HepG2 (cell line): ENCODE measurements around the gene UNC13D. TPM values are rescaled to one million over a fixed set of nuclear protein-coding genes. Genes with fewer than 3 reads are reported as not detected.

Source experiments
- CCDC6 ChIP-seq: sonication (generic); formaldehyde crosslinking; IDR thresholded peaks from 2 replicates; pipeline ENCODE4 v1.8.1; 2022; ENCODE audit warnings: mild to moderate bottlenecking, missing genetic modification reagents, moderate library complexity
- FOSL2 ChIP-seq: sonication (generic); formaldehyde crosslinking; IDR thresholded peaks from 2 replicates; pipeline ENCODE4 v1.4.0; 2020; ENCODE audit warnings: missing genetic modification reagents
- HOXA7 ChIP-seq: sonication (generic); formaldehyde crosslinking; IDR thresholded peaks from 2 replicates; pipeline ENCODE4 v1.8.1; 2022; ENCODE audit warnings: mild to moderate bottlenecking, missing genetic modification reagents, moderate library complexity
- KLF11 ChIP-seq: IDR thresholded peaks from 2 replicates; pipeline ENCODE4 v1.6.1; 2016; ENCODE audit warnings: missing compliant biosample characterization
- NFE2L2 ChIP-seq: fragments of 150-350 bp; IDR thresholded peaks from 2 replicates; pipeline ENCODE4 v1.6.1; 2014; ENCODE audit warnings: low read length
- NRL ChIP-seq: sonication (generic); formaldehyde crosslinking; IDR thresholded peaks from 2 replicates; pipeline ENCODE4 v1.5.0; 2020; ENCODE audit warnings: missing genetic modification reagents, mild to moderate bottlenecking, moderate library complexity, borderline replicate concordance
- PITX1 ChIP-seq: sonication (generic); formaldehyde crosslinking; IDR thresholded peaks from 2 replicates; pipeline ENCODE4 v1.5.1; 2020; ENCODE audit warnings: mild to moderate bottlenecking, missing genetic modification reagents
- PPARG ChIP-seq: conservative IDR thresholded peaks from 2 replicates; pipeline ENCODE4 v1.6.1; 2016; ENCODE audit warnings: missing biosample characterization, missing genetic modification reagents
- REL ChIP-seq: sonication (generic); formaldehyde crosslinking; conservative IDR thresholded peaks from 2 replicates; pipeline ENCODE4 v1.8.0; 2022; ENCODE audit warnings: mild to moderate bottlenecking, missing genetic modification reagents, moderate library complexity
- SNAPC2 ChIP-seq: sonication (generic); formaldehyde crosslinking; IDR thresholded peaks from 2 replicates; pipeline ENCODE4 v1.8.1; 2022; ENCODE audit warnings: mild to moderate bottlenecking, missing genetic modification reagents
- SPEN ChIP-seq: sonication (generic); formaldehyde crosslinking; IDR thresholded peaks from 2 replicates; pipeline ENCODE4 v1.5.1; 2020; ENCODE audit warnings: low read depth, mild to moderate bottlenecking, missing genetic modification reagents
- ZBTB42 ChIP-seq: sonication (generic); formaldehyde crosslinking; IDR thresholded peaks from 2 replicates; pipeline ENCODE4 v1.5.0; 2020; ENCODE audit warnings: mild to moderate bottlenecking, missing genetic modification reagents
- ZEB1 ChIP-seq: IDR thresholded peaks from 2 replicates; pipeline ENCODE4 v1.6.1; 2012; ENCODE audit warnings: mild to moderate bottlenecking, low read depth, inconsistent platforms; ENCODE audit not compliant: insufficient replicate concordance
- ZFX ChIP-seq: sonication (generic); formaldehyde crosslinking; IDR thresholded peaks from 2 replicates; pipeline ENCODE4 v1.4.0; 2020; ENCODE audit warnings: mild to moderate bottlenecking, low read depth, missing genetic modification reagents, moderate library complexity
- ZNF143 ChIP-seq: sonication (generic); formaldehyde crosslinking; IDR thresholded peaks from 2 replicates; pipeline ENCODE4 v1.4.0; 2020; ENCODE audit warnings: missing genetic modification reagents
- ZNF296 ChIP-seq: sonication (generic); formaldehyde crosslinking; conservative IDR thresholded peaks from 2 replicates; pipeline ENCODE4 v1.5.0; 2020; ENCODE audit warnings: mild to moderate bottlenecking, missing genetic modification reagents
- ZNF337 ChIP-seq: sonication (generic); formaldehyde crosslinking; IDR thresholded peaks from 2 replicates; pipeline ENCODE4 v1.5.1; 2020; ENCODE audit warnings: missing genetic modification reagents, low read depth, mild to moderate bottlenecking, borderline replicate concordance
- ZNF563 ChIP-seq: sonication (generic); formaldehyde crosslinking; IDR thresholded peaks from 2 replicates; pipeline ENCODE4 v1.8.0; 2022; ENCODE audit warnings: mild to moderate bottlenecking, moderate library complexity, missing genetic modification reagents
- polyA plus RNA-seq, 8 experiments: library from polyadenylated mRNA; depleted of rRNA in 3 of 8; stranded (reverse) in 7 of 8; unstranded in 1 of 8; fragments of >200 nt; fragmentation: Illumina TruSeq in 4 of 8; extraction: Trizol in 4 of 8; gene quantifications; 2 replicates each; pipeline versions ENCODE4 v1.2.1 to v1.2.3, GENCODE V29; 2011 to 2016; ENCODE audit warnings: low read depth in 4 of 8, missing spikeins in 1 of 8, mixed read lengths in 1 of 8; ENCODE audit not compliant: insufficient read depth in 1 of 8
- total RNA-seq, 5 experiments: library from RNA; depleted of rRNA; stranded (reverse); fragments of >200 nt; fragmentation: Illumina TruSeq; extraction: Trizol; gene quantifications; 2 replicates each; pipeline ENCODE4 v1.2.3, GENCODE V29; 2016; ENCODE audit warnings: low read depth in 1 of 5
- TF ChIP-seq, protein P1 (sequence below): sonication (generic); formaldehyde crosslinking; IDR thresholded peaks from 2 replicates; pipeline ENCODE4 v1.8.1; 2022; ENCODE audit warnings: mild to moderate bottlenecking, missing genetic modification reagents
- TF ChIP-seq, protein P2 (sequence below): sonication (generic); formaldehyde crosslinking; IDR thresholded peaks from 2 replicates; pipeline ENCODE4 v1.9.0; 2021; ENCODE audit warnings: mild to moderate bottlenecking, missing genetic modification reagents
- TF ChIP-seq, protein P3 (sequence below), 2 experiments: sonication (generic) in 1 of 2; formaldehyde crosslinking in 1 of 2; IDR thresholded peaks; 2 replicates each; pipeline versions ENCODE4 v1.4.0 to v1.6.1; 2018 to 2020; ENCODE audit warnings: missing genetic modification reagents in 2 of 2, borderline replicate concordance in 1 of 2, low read depth in 1 of 2, mild to moderate bottlenecking in 1 of 2, missing biosample characterization in 1 of 2

The UNC13D gene
- total and polyA plus RNA-seq, 2 of the 13 experiments (the other 11 are each of a cell fraction or from before 2014, with no cell fraction given): 29.7 to 42.7 TPM

DNA sequence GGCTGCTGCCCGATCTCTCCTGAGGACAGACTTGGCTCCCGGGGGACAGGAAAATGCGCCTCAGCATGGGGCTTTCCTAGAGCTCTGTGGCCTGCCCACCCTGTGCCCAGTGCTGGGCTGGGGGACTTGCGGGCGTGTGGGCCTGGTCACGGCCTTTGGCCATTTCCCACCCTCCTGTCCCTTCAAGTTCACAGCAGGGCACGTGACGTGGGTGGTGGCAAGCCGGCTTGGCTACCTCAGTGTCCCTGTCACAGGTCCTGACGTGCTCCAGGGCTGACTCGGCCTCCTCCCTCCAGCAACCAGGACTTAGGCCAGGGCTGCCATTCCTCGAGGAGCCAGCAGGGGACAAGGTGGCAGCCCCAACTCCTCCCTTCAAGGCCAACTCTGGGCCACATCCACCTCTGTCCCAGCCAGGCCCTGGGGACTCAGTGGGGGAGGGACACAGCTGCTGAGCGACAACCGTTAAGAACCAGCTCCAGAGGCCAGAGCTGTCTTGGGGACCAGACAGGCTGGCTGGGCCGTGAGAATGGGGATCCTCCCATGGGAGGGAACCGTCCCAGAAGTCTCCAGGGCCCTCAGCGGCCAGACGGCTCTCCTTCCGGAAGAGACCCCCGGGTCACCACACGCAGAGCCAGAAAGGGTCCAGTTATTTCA lies 981 bp upstream of the UNC13D start (continued):
- TF ChIP-seq SPEN (CRISPR knock-in tag): peak; percentile 82; the same call in 1 of the 2 replicates
- no peak for TF ChIP-seq ZNF337 (CRISPR knock-in tag)
- TF ChIP-seq NRL (CRISPR knock-in tag): peak; percentile 78
- no peak for TF ChIP-seq ZNF296 (CRISPR knock-in tag)
- TF ChIP-seq ZBTB42 (CRISPR knock-in tag): 0 out of 2 replicates have a peak, but pooled peaks have one; percentile 60
- peak; percentile 93 for TF ChIP-seq PITX1 (CRISPR knock-in tag)
- no peak for TF ChIP-seq NFE2L2
- no peak for TF ChIP-seq SNAPC2 (CRISPR knock-in tag)
- TF ChIP-seq, protein P1, sequence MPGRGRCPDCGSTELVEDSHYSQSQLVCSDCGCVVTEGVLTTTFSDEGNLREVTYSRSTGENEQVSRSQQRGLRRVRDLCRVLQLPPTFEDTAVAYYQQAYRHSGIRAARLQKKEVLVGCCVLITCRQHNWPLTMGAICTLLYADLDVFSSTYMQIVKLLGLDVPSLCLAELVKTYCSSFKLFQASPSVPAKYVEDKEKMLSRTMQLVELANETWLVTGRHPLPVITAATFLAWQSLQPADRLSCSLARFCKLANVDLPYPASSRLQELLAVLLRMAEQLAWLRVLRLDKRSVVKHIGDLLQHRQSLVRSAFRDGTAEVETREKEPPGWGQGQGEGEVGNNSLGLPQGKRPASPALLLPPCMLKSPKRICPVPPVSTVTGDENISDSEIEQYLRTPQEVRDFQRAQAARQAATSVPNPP (CRISPR knock-in tag): no peak
- peak; percentile 38 for TF ChIP-seq PPARG (CRISPR knock-in tag)
- TF ChIP-seq, protein P2, sequence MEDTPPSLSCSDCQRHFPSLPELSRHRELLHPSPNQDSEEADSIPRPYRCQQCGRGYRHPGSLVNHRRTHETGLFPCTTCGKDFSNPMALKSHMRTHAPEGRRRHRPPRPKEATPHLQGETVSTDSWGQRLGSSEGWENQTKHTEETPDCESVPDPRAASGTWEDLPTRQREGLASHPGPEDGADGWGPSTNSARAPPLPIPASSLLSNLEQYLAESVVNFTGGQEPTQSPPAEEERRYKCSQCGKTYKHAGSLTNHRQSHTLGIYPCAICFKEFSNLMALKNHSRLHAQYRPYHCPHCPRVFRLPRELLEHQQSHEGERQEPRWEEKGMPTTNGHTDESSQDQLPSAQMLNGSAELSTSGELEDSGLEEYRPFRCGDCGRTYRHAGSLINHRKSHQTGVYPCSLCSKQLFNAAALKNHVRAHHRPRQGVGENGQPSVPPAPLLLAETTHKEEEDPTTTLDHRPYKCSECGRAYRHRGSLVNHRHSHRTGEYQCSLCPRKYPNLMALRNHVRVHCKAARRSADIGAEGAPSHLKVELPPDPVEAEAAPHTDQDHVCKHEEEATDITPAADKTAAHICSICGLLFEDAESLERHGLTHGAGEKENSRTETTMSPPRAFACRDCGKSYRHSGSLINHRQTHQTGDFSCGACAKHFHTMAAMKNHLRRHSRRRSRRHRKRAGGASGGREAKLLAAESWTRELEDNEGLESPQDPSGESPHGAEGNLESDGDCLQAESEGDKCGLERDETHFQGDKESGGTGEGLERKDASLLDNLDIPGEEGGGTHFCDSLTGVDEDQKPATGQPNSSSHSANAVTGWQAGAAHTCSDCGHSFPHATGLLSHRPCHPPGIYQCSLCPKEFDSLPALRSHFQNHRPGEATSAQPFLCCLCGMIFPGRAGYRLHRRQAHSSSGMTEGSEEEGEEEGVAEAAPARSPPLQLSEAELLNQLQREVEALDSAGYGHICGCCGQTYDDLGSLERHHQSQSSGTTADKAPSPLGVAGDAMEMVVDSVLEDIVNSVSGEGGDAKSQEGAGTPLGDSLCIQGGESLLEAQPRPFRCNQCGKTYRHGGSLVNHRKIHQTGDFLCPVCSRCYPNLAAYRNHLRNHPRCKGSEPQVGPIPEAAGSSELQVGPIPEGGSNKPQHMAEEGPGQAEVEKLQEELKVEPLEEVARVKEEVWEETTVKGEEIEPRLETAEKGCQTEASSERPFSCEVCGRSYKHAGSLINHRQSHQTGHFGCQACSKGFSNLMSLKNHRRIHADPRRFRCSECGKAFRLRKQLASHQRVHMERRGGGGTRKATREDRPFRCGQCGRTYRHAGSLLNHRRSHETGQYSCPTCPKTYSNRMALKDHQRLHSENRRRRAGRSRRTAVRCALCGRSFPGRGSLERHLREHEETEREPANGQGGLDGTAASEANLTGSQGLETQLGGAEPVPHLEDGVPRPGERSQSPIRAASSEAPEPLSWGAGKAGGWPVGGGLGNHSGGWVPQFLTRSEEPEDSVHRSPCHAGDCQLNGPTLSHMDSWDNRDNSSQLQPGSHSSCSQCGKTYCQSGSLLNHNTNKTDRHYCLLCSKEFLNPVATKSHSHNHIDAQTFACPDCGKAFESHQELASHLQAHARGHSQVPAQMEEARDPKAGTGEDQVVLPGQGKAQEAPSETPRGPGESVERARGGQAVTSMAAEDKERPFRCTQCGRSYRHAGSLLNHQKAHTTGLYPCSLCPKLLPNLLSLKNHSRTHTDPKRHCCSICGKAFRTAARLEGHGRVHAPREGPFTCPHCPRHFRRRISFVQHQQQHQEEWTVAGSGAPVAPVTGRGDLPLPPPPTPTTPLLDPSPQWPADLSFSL (CRISPR knock-in tag): no peak
- no peak; the same call in 1 of the 2 replicates for TF ChIP-seq ZNF563
- peak; percentile 49; the same call in 1 of the 2 replicates for TF ChIP-seq ZNF143
- TF ChIP-seq CCDC6 (CRISPR knock-in tag): no peak
- no peak for TF ChIP-seq HOXA7 (CRISPR knock-in tag)
- TF ChIP-seq ZEB1: no peak
- no peak for TF ChIP-seq REL (CRISPR knock-in tag)
- TF ChIP-seq KLF11: no peak
- peak; percentile 91 for TF ChIP-seq ZFX (CRISPR knock-in tag)
- TF ChIP-seq FOSL2 (CRISPR knock-in tag): peak; percentile 56; the same call in 1 of the 2 replicates
- TF ChIP-seq, protein P3, sequence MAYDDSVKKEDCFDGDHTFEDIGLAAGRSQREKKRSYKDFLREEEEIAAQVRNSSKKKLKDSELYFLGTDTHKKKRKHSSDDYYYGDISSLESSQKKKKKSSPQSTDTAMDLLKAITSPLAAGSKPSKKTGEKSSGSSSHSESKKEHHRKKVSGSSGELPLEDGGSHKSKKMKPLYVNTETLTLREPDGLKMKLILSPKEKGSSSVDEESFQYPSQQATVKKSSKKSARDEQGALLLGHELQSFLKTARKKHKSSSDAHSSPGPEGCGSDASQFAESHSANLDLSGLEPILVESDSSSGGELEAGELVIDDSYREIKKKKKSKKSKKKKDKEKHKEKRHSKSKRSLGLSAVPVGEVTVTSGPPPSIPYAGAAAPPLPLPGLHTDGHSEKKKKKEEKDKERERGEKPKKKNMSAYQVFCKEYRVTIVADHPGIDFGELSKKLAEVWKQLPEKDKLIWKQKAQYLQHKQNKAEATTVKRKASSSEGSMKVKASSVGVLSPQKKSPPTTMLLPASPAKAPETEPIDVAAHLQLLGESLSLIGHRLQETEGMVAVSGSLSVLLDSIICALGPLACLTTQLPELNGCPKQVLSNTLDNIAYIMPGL (CRISPR knock-in tag; IDR thresholded peaks at IDR 0.05; ENCODE audit: borderline replicate concordance in 1 of 2, low read depth in 1 of 2): peak; percentile 75 to 90
